G401.6 (cell line): ENCODE data around the gene PIANP.

Source experiments
- FAIRE-seq: peaks from 2 replicates; lab custom pipeline; 2012; peaks lifted over from hg19 to GRCh38; lab: Jason Lieb, UNC

The PIANP gene

GRCh38 chr12:6667559-6668210 lies 32.9 kb downstream of the PIANP start:
- no peak for FAIRE-seq

GRCh38 chr12:6666211-6666610 lies 34.4 kb downstream of the PIANP start:
- FAIRE-seq: no peak

DNA sequence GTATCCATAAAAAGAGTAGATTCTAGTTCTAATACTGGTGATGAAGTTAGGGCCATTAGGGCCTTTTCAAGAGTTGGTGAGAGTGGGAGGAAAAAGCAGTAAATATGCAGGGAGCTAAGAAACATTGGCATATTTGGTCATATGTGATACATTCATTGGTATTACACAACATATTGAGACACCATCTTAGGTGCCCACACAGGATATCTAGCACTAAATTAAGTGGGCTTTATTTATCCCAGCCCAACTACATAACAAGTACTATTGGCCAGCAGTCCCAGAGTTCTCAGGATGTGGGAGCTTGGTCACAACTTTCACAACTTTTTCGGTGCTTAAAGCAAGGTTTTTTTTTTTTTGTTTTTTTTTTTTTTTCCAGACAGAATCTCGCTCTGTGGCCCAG lies 35.7 kb downstream of the PIANP start:
- FAIRE-seq: no peak

DNA sequence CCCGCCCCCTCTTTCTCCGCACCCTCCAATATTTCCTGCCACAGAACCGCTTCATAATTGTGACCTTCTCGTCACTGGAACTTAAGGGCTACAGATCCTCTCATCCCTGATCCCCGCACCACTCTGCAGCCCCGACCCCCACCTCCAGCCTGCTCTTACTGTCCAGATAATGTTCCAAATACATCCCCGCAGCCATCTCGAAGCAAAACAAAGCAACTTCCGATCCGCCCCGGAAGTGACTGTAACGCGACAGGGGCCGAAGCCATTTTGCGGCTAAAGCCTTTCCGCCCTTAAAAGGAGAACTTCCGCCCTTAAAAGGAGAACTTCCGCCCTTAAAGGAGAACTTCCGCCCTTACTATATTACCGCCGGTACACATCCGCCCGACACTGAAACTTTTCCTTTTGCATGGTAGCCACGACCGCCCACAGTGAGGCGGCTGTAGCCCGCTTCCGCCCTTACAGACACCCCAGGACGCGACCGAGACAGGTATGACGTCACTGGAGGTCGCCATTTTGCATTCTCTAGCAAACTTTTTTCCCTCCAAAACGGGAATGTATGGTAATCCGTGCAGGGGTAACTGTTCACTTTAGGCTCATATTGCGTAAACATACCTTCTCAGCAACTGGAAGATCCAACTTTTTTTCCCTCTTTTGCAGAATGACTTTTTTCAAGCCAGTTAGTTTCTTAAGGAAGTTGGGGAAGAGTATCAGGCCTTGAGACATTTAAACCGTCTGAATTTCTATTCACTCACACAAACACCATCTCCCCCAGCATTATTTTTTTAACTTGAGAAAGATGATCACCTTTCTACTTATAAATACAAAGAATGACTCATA lies 37.5 kb downstream of the PIANP start, which contains the start of gene ING4:
ING4 (minus strand) TSS at position 214 of the 837 bp plus-strand sequence; CDS start at position 196, 18 bp downstream.
- FAIRE-seq: peak; percentile 99

DNA sequence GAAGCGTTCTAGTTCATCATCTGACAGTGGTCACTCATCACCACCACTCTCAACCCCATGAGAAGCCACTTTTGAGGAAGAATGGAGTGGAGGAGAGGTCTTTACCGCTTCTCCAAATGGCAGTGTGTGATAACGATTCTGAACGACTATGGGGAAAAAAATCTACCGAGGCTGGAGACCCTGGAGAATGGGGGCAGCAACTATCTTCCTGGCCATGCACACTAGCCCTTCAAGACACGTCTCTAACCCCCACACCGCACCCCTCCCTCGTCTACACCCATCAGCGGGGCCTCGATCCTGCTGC lies 38.1 kb downstream of the PIANP start:
- no peak for FAIRE-seq

DNA sequence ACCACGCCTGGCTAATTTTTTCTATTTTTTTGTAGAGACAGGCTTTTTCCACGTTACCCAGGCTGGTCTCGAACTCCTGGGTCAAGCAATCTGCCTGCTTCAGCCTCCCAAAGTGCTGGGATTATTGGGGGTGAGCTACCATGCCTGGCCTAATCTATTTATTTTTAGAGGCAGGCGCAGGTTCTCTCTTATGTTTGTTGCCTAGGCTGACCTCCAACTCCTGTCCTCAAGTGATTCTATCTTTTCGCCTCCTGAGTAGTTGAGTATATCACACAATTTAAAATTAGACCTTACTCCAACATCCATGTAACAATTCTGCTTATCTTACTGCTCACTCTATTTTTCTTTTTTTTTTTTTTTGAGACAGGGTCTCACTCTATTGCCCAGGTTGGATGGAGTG lies 46.6 kb downstream of the PIANP start:
- no peak for FAIRE-seq

DNA sequence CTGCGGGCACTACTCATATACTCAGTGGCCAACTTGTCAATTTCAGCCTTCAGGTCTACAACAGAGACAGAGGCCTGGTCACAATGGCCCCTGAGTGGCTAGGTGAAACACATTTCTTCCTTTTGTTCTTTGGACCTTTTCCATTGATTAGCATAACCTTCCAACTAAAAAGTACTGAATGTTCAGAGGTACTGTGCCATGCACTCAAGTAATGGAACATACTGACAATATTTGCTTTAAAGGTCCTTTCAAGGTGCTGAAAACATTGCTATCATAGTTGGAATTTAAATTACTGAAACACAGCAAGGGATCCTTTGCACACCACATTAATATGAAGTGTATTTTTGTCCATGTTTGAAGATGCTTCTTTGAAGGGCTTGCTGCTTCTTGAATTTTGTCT lies 47.3 kb downstream of the PIANP start:
- FAIRE-seq: no peak

GRCh38 chr12:6652391-6652790 lies 48.2 kb downstream of the PIANP start:
- FAIRE-seq: no peak

GRCh38 chr12:6650832-6651231 lies 49.8 kb downstream of the PIANP start:
- no peak for FAIRE-seq

GRCh38 chr12:6647083-6647604 lies 53.5 kb downstream of the PIANP start, which contains the start of gene ACRBP:
TSS of gene ACRBP (minus strand) at chr12:6647432. CDS start at chr12:6647366, 66 bp downstream.
- FAIRE-seq: no peak

- FAIRE-seq: no peak
Observed at GRCh38 chr12:6646276-6647082, 54.1 kb downstream of the PIANP start.

DNA sequence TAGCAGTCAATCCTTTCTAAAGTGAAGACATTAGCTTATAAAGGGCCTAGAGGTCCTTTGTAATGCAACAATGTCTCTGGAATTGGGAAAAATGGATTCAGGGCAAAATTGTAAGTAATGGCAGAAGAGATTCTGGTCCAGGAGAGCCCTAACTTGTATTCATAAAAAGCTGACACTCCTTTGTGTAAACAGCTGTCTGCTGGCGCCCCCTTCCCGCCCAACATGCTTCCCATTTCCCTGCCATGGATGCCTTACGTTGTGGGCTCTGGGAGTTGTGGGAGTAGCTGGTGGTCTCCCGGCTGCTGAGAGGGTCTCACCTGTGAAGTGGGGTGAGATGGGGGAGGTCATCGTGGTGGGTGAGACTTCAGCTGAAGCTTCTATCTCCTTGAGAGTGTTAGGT lies 55.7 kb downstream of the PIANP start:
- no peak for FAIRE-seq

GRCh38 chr12:6644257-6644596 lies 56.4 kb downstream of the PIANP start:
- FAIRE-seq: no peak
